ENCODE data around the gene PPARD.

The PPARD gene

GRCh38 chr6:35413911-35414310 is 71.6 kb downstream of the PPARD start:
- peaks cover 14 to 21% of the 10 kb centered on the region in 2 donors for H3K36me3 ChIP-seq (ENCODE audit: control insufficient read depth in 2 of 2, insufficient read depth in 2 of 2, low read length in 2 of 2)
- no peaks in the 10 kb centered on the region for H3K9me3 ChIP-seq (ENCODE audit: control insufficient read depth in 2 of 2, low read length in 2 of 2)
- peak overlapping the region; percentile 11 for H3K27ac ChIP-seq (ENCODE audit: low read length)
- H3K9ac ChIP-seq (ENCODE audit: low read length in 2 of 2) = no peak overlapping the region
- H3K4me1 ChIP-seq (ENCODE audit: control insufficient read depth, insufficient read depth, low read length) = peaks cover 17% of the 10 kb centered on the region
- H3K4me3 ChIP-seq (ENCODE audit: low read length in 2 of 2) = no peak overlapping the region
- no peaks in the 10 kb centered on the region for H3K27me3 ChIP-seq (ENCODE audit: control insufficient read depth in 1 of 2, insufficient read depth in 2 of 2, low read length in 2 of 2)

GRCh38 chr6:35415065-35415891 is 72.9 kb downstream of the PPARD start:
- H3K27me3 ChIP-seq (ENCODE audit: control insufficient read depth in 1 of 2, insufficient read depth in 2 of 2, low read length in 2 of 2) = no peaks in the 10 kb centered on the region
- H3K4me3 ChIP-seq (ENCODE audit: low read length in 2 of 2) = peak overlapping the region in 1 of 2 donors; percentile 22
- H3K4me1 ChIP-seq (ENCODE audit: control insufficient read depth, insufficient read depth, low read length) = peaks cover 19% of the 10 kb centered on the region
- H3K36me3 ChIP-seq (ENCODE audit: control insufficient read depth in 2 of 2, insufficient read depth in 2 of 2, low read length in 2 of 2) = peaks cover 14 to 26% of the 10 kb centered on the region in 2 donors
- H3K9ac ChIP-seq (ENCODE audit: low read length in 2 of 2) = no peak overlapping the region
- peak overlapping the region; percentile 11 for H3K27ac ChIP-seq (ENCODE audit: low read length)
- H3K9me3 ChIP-seq (ENCODE audit: control insufficient read depth in 2 of 2, low read length in 2 of 2) = no peaks in the 10 kb centered on the region

- Histone ChIP-seq H3K36me3 (ENCODE audit: control insufficient read depth in 2 of 2, insufficient read depth in 2 of 2, low read length in 2 of 2) (peaks cover 18 to 21% of the 10 kb centered on the region in 2 donors), H3K27ac (ENCODE audit: low read length) (no peak overlapping the region), H3K4me3 (ENCODE audit: low read length in 2 of 2) (no peak overlapping the region), H3K4me1 (ENCODE audit: control insufficient read depth, insufficient read depth, low read length) (peaks cover 18% of the 10 kb centered on the region), H3K9ac (ENCODE audit: low read length in 2 of 2) (no peak overlapping the region), H3K9me3 (ENCODE audit: control insufficient read depth in 2 of 2, low read length in 2 of 2) (no peaks in the 10 kb centered on the region), H3K27me3 (ENCODE audit: control insufficient read depth in 1 of 2, insufficient read depth in 2 of 2, low read length in 2 of 2) (no peaks in the 10 kb centered on the region)
Observed at GRCh38 chr6:35417979-35418661, 75.8 kb downstream of the PPARD start.

GRCh38 chr6:35419417-35419816 is 77.1 kb downstream of the PPARD start:
- Histone ChIP-seq H3K27me3 (ENCODE audit: control insufficient read depth in 1 of 2, insufficient read depth in 2 of 2, low read length in 2 of 2) (no peaks in the 10 kb centered on the region), H3K4me3 (ENCODE audit: low read length in 2 of 2) (no peak overlapping the region), H3K9me3 (ENCODE audit: control insufficient read depth in 2 of 2, low read length in 2 of 2) (no peaks in the 10 kb centered on the region), H3K27ac (ENCODE audit: low read length) (no peak overlapping the region), H3K36me3 (ENCODE audit: control insufficient read depth in 2 of 2, insufficient read depth in 2 of 2, low read length in 2 of 2) (peaks cover 27 to 28% of the 10 kb centered on the region in 2 donors), H3K4me1 (ENCODE audit: control insufficient read depth, insufficient read depth, low read length) (peaks cover 14% of the 10 kb centered on the region), H3K9ac (ENCODE audit: low read length in 2 of 2) (no peak overlapping the region)

GRCh38 chr6:35419961-35420360 is 77.6 kb downstream of the PPARD start:
- peaks cover 9% of the 10 kb centered on the region for H3K4me1 ChIP-seq (ENCODE audit: control insufficient read depth, insufficient read depth, low read length)
- H3K9me3 ChIP-seq (ENCODE audit: control insufficient read depth in 2 of 2, low read length in 2 of 2) = no peaks in the 10 kb centered on the region
- H3K27me3 ChIP-seq (ENCODE audit: control insufficient read depth in 1 of 2, insufficient read depth in 2 of 2, low read length in 2 of 2) = no peaks in the 10 kb centered on the region
- H3K27ac ChIP-seq (ENCODE audit: low read length) = no peak overlapping the region
- no peak overlapping the region for H3K9ac ChIP-seq (ENCODE audit: low read length in 2 of 2)
- H3K36me3 ChIP-seq (ENCODE audit: control insufficient read depth in 2 of 2, insufficient read depth in 2 of 2, low read length in 2 of 2) = peaks cover 30 to 32% of the 10 kb centered on the region in 2 donors
- no peak overlapping the region for H3K4me3 ChIP-seq (ENCODE audit: low read length in 2 of 2)

- H3K4me3 ChIP-seq (ENCODE audit: low read length in 2 of 2) = no peak overlapping the region
- peaks cover 30 to 33% of the 10 kb centered on the region in 2 donors for H3K36me3 ChIP-seq (ENCODE audit: control insufficient read depth in 2 of 2, insufficient read depth in 2 of 2, low read length in 2 of 2)
- H3K4me1 ChIP-seq (ENCODE audit: control insufficient read depth, insufficient read depth, low read length) = peaks cover 2% of the 10 kb centered on the region
- H3K27ac ChIP-seq (ENCODE audit: low read length) = no peak overlapping the region
- no peak overlapping the region for H3K9ac ChIP-seq (ENCODE audit: low read length in 2 of 2)
- no peaks in the 10 kb centered on the region for H3K27me3 ChIP-seq (ENCODE audit: control insufficient read depth in 1 of 2, insufficient read depth in 2 of 2, low read length in 2 of 2)
- peaks cover 0 to 4% of the 10 kb centered on the region in 2 donors for H3K9me3 ChIP-seq (ENCODE audit: control insufficient read depth in 2 of 2, low read length in 2 of 2)
Observed at GRCh38 chr6:35425284-35425683, 82.9 kb downstream of the PPARD start.

GRCh38 chr6:35426074-35426473 is 83.7 kb downstream of the PPARD start:
- peaks cover 30 to 33% of the 10 kb centered on the region in 2 donors for H3K36me3 ChIP-seq (ENCODE audit: control insufficient read depth in 2 of 2, insufficient read depth in 2 of 2, low read length in 2 of 2)
- H3K4me1 ChIP-seq (ENCODE audit: control insufficient read depth, insufficient read depth, low read length) = peaks cover 2% of the 10 kb centered on the region
- no peak overlapping the region for H3K27ac ChIP-seq (ENCODE audit: low read length)
- H3K27me3 ChIP-seq (ENCODE audit: control insufficient read depth in 1 of 2, insufficient read depth in 2 of 2, low read length in 2 of 2) = no peaks in the 10 kb centered on the region
- no peak overlapping the region for H3K4me3 ChIP-seq (ENCODE audit: low read length in 2 of 2)
- peaks cover 0 to 4% of the 10 kb centered on the region in 2 donors for H3K9me3 ChIP-seq (ENCODE audit: control insufficient read depth in 2 of 2, low read length in 2 of 2)
- H3K9ac ChIP-seq (ENCODE audit: low read length in 2 of 2) = no peak overlapping the region

- no peak overlapping the region for H3K27ac ChIP-seq (ENCODE audit: low read length)
- H3K36me3 ChIP-seq (ENCODE audit: control insufficient read depth in 2 of 2, insufficient read depth in 2 of 2, low read length in 2 of 2) = peaks cover 21 to 24% of the 10 kb centered on the region in 2 donors
- no peaks in the 10 kb centered on the region for H3K27me3 ChIP-seq (ENCODE audit: control insufficient read depth in 1 of 2, insufficient read depth in 2 of 2, low read length in 2 of 2)
- peaks cover 0 to 4% of the 10 kb centered on the region in 2 donors for H3K9me3 ChIP-seq (ENCODE audit: control insufficient read depth in 2 of 2, low read length in 2 of 2)
- H3K9ac ChIP-seq (ENCODE audit: low read length in 2 of 2) = no peak overlapping the region
- H3K4me3 ChIP-seq (ENCODE audit: low read length in 2 of 2) = no peak overlapping the region
- H3K4me1 ChIP-seq (ENCODE audit: control insufficient read depth, insufficient read depth, low read length) = peaks cover 2% of the 10 kb centered on the region
Observed at GRCh38 chr6:35427435-35427834, 85.1 kb downstream of the PPARD start.

GRCh38 chr6:35427851-35428321 is 85.5 kb downstream of the PPARD start:
- H3K27me3 ChIP-seq (ENCODE audit: control insufficient read depth in 1 of 2, insufficient read depth in 2 of 2, low read length in 2 of 2) = no peaks in the 10 kb centered on the region
- H3K27ac ChIP-seq (ENCODE audit: low read length) = no peak overlapping the region
- peaks cover 0 to 4% of the 10 kb centered on the region in 2 donors for H3K9me3 ChIP-seq (ENCODE audit: control insufficient read depth in 2 of 2, low read length in 2 of 2)
- H3K9ac ChIP-seq (ENCODE audit: low read length in 2 of 2) = no peak overlapping the region
- H3K4me1 ChIP-seq (ENCODE audit: control insufficient read depth, insufficient read depth, low read length) = peaks cover 2% of the 10 kb centered on the region
- H3K36me3 ChIP-seq (ENCODE audit: control insufficient read depth in 2 of 2, insufficient read depth in 2 of 2, low read length in 2 of 2) = peaks cover 20 to 23% of the 10 kb centered on the region in 2 donors
- H3K4me3 ChIP-seq (ENCODE audit: low read length in 2 of 2) = no peak overlapping the region

- Histone ChIP-seq H3K27me3 (ENCODE audit: control insufficient read depth in 1 of 2, insufficient read depth in 2 of 2, low read length in 2 of 2) (no peaks in the 10 kb centered on the region), H3K36me3 (ENCODE audit: control insufficient read depth in 2 of 2, insufficient read depth in 2 of 2, low read length in 2 of 2) (peaks cover 20% of the 10 kb centered on the region in 2 donors), H3K4me1 (ENCODE audit: control insufficient read depth, insufficient read depth, low read length) (peaks cover 2% of the 10 kb centered on the region), H3K9me3 (ENCODE audit: control insufficient read depth in 2 of 2, low read length in 2 of 2) (peaks cover 0 to 4% of the 10 kb centered on the region in 2 donors), H3K27ac (ENCODE audit: low read length) (no peak overlapping the region), H3K9ac (ENCODE audit: low read length in 2 of 2) (no peak overlapping the region), H3K4me3 (ENCODE audit: low read length in 2 of 2) (no peak overlapping the region)
Observed at GRCh38 chr6:35428421-35429149, 86.2 kb downstream of the PPARD start.
